ACC112 (cell line): ENCODE data around the gene MAN1A1.
"Not testable (repeated sequence)": the region's sequence is repeated elsewhere in the genome, so short reads cannot be mapped to it uniquely, and the experiment has no call there.

Experiments used
- H2AFZ ChIP-seq: fragments of 200-600 bp; sonication (generic); one replicate; pipeline ENCODE4 v1.6.0; 2017; ENCODE audit warnings: antibody characterized with exemption, low read length; ENCODE audit not compliant: unreplicated experiment
- H3K27ac ChIP-seq: fragments of 200-600 bp; sonication (generic); 2 replicates; pipeline ENCODE4 v1.5.1; 2014; ENCODE audit warnings: low read depth, mild to moderate bottlenecking, antibody characterized with exemption, low read length, moderate library complexity
- H3K27me3 ChIP-seq: fragments of 200-600 bp; sonication (generic); 2 replicates; pipeline ENCODE4 v1.6.1; 2014; ENCODE audit warnings: mild to moderate bottlenecking, antibody characterized with exemption, low read length, moderate library complexity, mixed read lengths; ENCODE audit not compliant: insufficient read depth
- H3K36me3 ChIP-seq: fragments of 200-600 bp; sonication (generic); 2 replicates; pipeline ENCODE4 v1.6.1; 2016; ENCODE audit warnings: mild to moderate bottlenecking, antibody characterized with exemption, low read length, moderate library complexity, mixed read lengths; ENCODE audit not compliant: insufficient read depth
- H3K4me1 ChIP-seq: fragments of 200-600 bp; sonication (generic); one replicate; pipeline ENCODE4 v1.6.1; 2016; ENCODE audit warnings: low read length, mixed read lengths; ENCODE audit not compliant: insufficient read depth, unreplicated experiment, control insufficient read depth
- H3K4me3 ChIP-seq: fragments of 200-600 bp; sonication (generic); 2 replicates; pipeline ENCODE4 v1.5.1; 2014; ENCODE audit warnings: mild to moderate bottlenecking, low read depth, low read length
- H3K79me2 ChIP-seq: fragments of 200-600 bp; sonication (generic); one replicate; pipeline ENCODE4 v1.6.0; 2016; ENCODE audit warnings: low read length; ENCODE audit not compliant: control insufficient read depth, unreplicated experiment, insufficient read depth

The MAN1A1 gene

DNA sequence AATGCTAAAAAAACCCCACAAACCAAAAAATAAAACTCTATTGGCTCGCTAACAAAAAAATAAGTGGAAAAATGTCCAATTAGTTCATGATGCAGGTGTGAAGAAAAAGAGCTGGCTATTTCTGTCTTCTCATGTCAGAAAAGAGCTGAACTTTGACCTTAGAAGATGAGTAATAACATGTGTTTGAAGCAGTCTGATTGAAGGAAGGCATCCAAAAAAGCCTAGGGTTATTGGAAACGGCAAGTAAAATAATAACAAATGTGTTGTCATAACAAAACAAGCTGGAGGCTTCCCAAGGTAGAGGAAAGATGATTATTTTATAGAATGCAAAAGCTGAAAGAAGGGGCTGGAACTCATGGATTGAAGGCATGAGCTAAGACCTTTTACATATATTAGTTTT, 176.7 kb downstream of the MAN1A1 start:
- no peak overlapping the region for H3K4me3 ChIP-seq
- H2AFZ ChIP-seq: no peak overlapping the region
- no peaks in the 10 kb centered on the region for H3K27me3 ChIP-seq
- H3K36me3 ChIP-seq: no peaks in the 10 kb centered on the region
- no peaks in the 10 kb centered on the region for H3K79me2 ChIP-seq
- no peaks in the 10 kb centered on the region for H3K4me1 ChIP-seq
- no peak overlapping the region for H3K27ac ChIP-seq

DNA sequence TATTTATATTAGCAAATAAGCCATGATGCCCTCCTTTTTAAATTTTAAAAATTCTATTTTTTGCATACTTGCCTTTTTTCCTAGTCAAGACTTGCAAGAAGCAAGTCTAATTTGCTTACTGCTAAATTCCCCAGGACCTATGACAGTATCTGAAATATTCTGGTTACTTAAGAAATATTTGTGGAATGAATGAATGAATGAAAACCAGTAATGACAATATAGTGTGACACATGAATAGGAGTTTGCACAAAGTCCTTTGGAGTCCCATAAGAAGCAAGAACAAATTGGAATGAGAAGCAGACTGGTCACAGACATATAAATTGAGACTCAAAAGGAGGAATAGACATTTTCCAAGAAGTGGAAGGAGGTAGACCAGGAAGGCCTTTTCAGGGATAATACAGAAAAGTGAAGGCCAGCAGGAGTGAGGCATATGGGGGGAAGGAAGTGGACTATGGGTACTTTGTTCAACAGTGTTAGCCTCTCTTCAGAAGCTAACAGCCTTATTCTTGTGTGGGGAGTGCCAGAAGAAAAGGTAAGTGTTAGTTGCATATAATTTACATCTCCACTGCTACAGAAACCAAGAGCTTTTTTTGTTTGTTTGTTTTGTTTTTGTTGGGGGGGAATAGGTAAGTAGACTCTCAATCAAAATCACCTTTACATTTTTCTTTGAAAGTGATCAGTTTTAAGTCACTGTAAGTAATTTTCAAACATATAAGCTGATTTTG, 177.5 kb downstream of the MAN1A1 start:
- Histone ChIP-seq H3K79me2 (no peaks in the 10 kb centered on the region), H2AFZ (no peak overlapping the region), H3K27ac (no peak overlapping the region), H3K36me3 (no peaks in the 10 kb centered on the region), H3K27me3 (no peaks in the 10 kb centered on the region), H3K4me3 (no peak overlapping the region), H3K4me1 (no peaks in the 10 kb centered on the region)

- Histone ChIP-seq H3K79me2 (no peaks in the 10 kb centered on the region), H3K27me3 (no peaks in the 10 kb centered on the region), H2AFZ (no peak overlapping the region), H3K4me3 (no peak overlapping the region), H3K4me1 (no peaks in the 10 kb centered on the region), H3K36me3 (no peaks in the 10 kb centered on the region), H3K27ac (no peak overlapping the region)
These were observed 178.3 kb downstream of the MAN1A1 start for GRCh38 chr6:119171088-119171841.

DNA sequence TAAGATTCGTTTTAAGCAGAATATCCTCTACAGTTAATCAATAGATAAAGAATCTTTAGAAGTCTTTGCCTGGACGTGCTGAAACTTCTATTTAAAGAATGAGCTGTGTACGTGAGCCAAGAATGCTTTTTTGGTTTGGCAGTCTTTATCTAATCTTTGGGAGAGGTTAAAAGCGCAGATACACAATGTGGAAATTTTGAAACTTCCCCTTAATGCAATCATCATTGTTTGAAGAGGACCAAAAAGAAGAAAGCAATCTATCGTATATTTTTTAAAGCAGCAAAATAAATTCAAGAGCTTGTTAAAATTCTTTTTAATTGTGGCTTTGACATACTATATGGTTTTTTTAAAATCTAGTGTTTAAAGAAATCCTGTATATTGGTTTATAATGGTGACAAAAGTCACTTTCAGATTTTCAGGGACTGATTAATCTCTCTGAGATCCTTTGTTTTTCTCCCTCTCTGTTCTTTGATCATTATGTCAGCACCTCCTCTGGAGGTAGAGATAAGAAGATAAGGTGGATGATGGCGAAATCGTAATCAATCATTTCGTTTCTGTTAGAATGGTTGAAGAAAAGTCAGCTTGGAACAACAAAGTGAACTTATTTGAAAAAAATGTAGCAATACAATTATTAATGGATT, 179.0 kb downstream of the MAN1A1 start:
- Histone ChIP-seq H3K36me3 (no peaks in the 10 kb centered on the region), H3K4me3 (no peak overlapping the region), H3K27ac (no peak overlapping the region), H3K4me1 (no peaks in the 10 kb centered on the region), H2AFZ (no peak overlapping the region), H3K79me2 (no peaks in the 10 kb centered on the region), H3K27me3 (no peaks in the 10 kb centered on the region)

DNA sequence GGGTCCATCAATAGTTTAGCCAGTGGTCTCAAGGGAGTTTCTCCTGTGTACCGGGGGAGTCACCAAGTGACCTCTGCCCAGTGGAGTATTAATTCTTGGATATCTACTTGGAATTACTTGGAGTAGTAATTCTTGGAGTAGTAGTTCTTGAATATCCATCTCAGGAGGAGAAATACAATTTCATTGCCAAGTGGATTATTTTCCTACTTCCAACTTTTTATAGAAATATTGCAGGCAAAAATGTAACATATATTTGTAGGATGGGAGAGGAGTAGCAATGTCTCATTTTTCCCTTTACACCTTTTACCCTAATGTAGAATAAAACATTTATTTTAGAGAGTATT, 179.5 kb downstream of the MAN1A1 start:
- Histone ChIP-seq H3K27me3 (no peaks in the 10 kb centered on the region), H3K4me3 (no peak overlapping the region), H3K4me1 (no peaks in the 10 kb centered on the region), H3K27ac (no peak overlapping the region), H3K36me3 (no peaks in the 10 kb centered on the region), H3K79me2 (no peaks in the 10 kb centered on the region), H2AFZ (no peak overlapping the region)

DNA sequence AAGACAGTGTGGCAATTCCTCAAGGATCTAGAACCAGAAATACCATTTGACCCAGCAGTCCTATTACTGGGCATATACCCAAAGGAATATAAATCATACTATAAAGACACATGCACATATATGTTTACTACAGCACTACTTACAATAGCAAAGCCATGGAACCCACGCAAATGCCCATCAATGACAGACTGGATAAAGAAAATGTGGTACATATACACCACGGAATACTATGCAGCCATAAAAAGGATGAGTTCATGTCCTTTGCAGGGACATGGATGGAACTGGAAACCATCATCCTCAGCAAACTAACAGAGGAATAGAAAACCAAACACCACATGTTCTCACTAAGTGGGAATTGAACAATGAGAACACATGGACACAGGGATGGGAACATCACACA, 180.2 kb downstream of the MAN1A1 start:
- not testable (repeated sequence) for H3K27ac ChIP-seq, H3K36me3 ChIP-seq, H2AFZ ChIP-seq, H3K4me3 ChIP-seq, H3K79me2 ChIP-seq, H3K27me3 ChIP-seq, H3K4me1 ChIP-seq

DNA sequence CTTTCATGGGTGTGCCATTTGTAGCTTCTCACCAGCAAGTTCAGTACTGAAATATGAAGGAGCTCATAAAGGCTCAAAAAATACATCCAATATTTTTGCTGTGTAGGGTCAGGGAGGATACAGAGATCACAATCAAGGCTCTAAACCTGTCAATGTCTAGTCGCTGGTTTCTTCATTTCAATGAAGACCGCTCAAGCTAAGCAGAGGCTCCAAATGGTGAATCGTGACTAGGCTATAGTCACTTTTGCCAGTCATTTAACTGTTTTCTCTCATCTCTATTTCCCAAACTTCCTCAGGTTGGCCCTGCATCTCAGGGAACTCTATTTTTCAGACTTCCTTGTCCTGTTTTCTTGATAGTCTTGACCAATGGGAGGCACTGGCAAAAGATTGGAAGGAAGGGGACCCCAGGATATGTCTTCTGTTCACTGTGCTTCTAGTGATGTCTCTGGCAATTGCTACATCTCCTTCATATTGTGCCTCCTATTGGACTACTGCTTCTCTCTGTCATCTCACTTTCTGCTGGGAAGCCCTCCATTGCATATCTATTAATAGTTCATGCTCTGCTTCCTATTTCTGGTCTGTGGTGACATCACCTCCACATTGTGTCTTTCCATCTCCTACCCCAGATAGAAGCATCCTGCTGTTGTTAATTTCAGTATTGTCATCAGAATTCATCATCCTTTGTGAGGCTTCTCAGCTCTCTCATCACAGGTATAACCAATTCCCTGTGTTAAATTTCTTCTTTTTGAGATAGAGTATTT, 183.4 kb downstream of the MAN1A1 start:
- Histone ChIP-seq H3K36me3 (no peaks in the 10 kb centered on the region), H3K4me1 (no peaks in the 10 kb centered on the region), H3K27ac (no peak overlapping the region), H3K4me3 (no peak overlapping the region), H2AFZ (no peak overlapping the region), H3K27me3 (no peaks in the 10 kb centered on the region), H3K79me2 (no peaks in the 10 kb centered on the region)

DNA sequence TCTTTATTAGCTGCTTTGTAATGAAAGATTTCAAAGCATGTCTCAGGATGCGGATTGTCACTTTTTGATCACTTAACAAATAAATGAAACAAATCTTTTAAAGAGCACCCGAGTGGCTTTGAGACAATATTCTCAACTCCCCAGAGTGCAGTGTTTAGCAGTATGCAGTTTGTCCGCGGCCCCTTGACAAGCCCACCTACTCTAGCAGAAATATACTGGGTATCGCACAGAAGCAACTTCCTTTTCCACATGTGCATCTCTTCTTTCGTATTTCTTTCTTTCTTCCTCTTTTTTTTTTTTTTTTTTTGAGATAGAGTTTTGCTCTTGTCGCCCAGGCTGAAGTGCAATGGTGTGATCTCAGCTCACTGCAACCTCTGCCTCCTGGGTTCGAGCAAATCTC, 186.6 kb downstream of the MAN1A1 start:
- Histone ChIP-seq H2AFZ (no peak overlapping the region), H3K4me1 (no peaks in the 10 kb centered on the region), H3K27me3 (no peaks in the 10 kb centered on the region), H3K4me3 (no peak overlapping the region), H3K36me3 (no peaks in the 10 kb centered on the region), H3K79me2 (no peaks in the 10 kb centered on the region), H3K27ac (no peak overlapping the region)

DNA sequence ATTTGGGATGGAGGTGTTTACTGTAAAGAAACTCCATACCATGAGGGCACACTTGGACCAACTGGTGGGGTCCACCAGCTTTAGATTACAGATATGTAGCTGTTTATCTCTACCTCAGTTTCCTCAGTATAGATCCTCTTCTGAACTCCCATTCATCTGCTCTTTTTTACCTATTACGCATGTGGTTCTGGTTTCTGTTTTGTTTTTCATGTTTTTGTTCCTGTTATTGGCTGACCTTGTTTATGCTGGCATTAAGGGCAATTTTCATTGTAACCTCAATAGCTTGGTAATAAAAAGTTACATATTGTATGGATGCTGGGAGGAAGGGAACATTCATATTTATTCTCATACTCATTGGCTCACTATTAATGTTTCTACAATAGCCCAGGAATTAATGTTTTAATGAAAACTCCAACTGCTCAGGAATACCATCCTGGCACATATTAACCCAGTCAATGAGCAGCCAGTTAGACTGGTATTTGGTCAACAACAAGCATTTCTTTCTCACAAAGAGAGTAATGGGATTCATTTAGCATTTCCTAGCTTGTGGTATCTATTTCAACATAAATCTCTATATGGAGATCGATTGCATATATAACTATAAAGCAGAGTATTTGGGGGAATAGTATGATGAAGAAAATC, 187.3 kb downstream of the MAN1A1 start:
- H2AFZ ChIP-seq: no peak overlapping the region
- H3K27ac ChIP-seq: no peak overlapping the region
- no peaks in the 10 kb centered on the region for H3K79me2 ChIP-seq
- H3K4me1 ChIP-seq: no peaks in the 10 kb centered on the region
- H3K27me3 ChIP-seq: no peaks in the 10 kb centered on the region
- no peaks in the 10 kb centered on the region for H3K36me3 ChIP-seq
- H3K4me3 ChIP-seq: no peak overlapping the region

GRCh38 chr6:119161438-119161837, 188.1 kb downstream of the MAN1A1 start:
- no peaks in the 10 kb centered on the region for H3K79me2 ChIP-seq
- H3K36me3 ChIP-seq: no peaks in the 10 kb centered on the region
- H3K4me3 ChIP-seq: no peak overlapping the region
- H2AFZ ChIP-seq: no peak overlapping the region
- no peak overlapping the region for H3K27ac ChIP-seq
- no peaks in the 10 kb centered on the region for H3K4me1 ChIP-seq
- H3K27me3 ChIP-seq: no peaks in the 10 kb centered on the region
